ENCODE results near the gene PODXL. TPM values are rescaled to one million over a fixed set of nuclear protein-coding genes. Genes with fewer than 3 reads are reported as not detected.

Gene PODXL
- polyA plus RNA-seq, 1 donor from 2014 or later: 4.5 TPM

GRCh38 chr7:131497454-131497853 lies 59.0 kb downstream of the PODXL start (continued):
- TF ChIP-seq TAF1 (IDR thresholded peaks at IDR 0.05; ENCODE audit: low read depth) (no peak), POLR2AphosphoS5 (IDR thresholded peaks at IDR 0.05) (no peak)

DNA sequence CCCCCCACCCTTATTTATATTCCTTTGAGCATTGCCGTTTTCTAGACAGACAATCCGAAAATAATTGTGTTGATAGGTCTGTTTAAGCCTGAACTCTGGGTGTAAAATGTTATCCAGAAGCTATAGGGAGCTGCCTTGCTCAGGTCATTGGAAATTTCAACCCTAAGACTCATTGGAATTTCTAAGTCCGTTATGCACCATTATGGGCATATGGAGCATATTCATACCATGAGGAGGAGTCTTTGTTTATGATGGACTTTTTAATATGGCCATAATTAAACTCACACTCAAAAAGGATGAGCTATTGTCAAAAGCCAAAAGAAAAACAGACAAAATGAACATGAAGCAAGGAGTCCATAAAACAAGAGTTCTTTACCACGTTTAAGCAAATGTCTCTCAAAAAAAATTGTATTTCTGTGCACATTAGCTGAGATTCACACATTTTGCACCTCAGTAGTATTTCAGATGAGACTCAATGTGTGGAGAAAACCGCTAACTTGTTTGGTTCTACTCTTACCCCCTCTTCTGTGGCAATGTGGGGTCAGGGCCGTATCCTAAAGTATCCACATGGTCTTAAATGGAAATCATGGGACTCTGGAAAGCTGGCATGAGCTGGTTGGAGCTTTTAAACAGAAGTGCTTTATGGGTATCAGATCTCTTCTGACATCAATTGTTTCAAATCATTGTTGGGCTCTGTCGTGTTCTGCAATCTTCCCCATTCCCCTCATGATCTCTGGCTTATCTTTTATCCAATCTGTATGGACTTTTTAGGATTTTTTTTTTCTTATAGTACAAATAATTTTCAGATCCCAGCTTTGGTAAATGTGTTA lies 60.5 kb downstream of the PODXL start:
- no peaks in the 10 kb centered on the region for H3K9me3 ChIP-seq (ENCODE audit: low read length)
- H3K79me2 ChIP-seq (replicated peaks; ENCODE audit: insufficient read depth, low read length): no peaks in the 10 kb centered on the region
- H3K9me2 ChIP-seq (ENCODE audit: insufficient read depth, low read length): no peaks in the 10 kb centered on the region
- H3F3A ChIP-seq (ENCODE audit: insufficient read depth, low read length, poor library complexity, severe bottlenecking): no peaks in the 10 kb centered on the region
- H3K27ac ChIP-seq (ENCODE audit: low read length): no peak overlapping the region
- H3K4me3 ChIP-seq (ENCODE audit: low read length): no peak overlapping the region
- no peaks in the 10 kb centered on the region for H4K20me1 ChIP-seq (ENCODE audit: insufficient read depth)
- H3K9ac ChIP-seq (ENCODE audit: low read length): no peak overlapping the region
- H3K36me3 ChIP-seq (ENCODE audit: insufficient read depth, low read length): no peaks in the 10 kb centered on the region
- H2AFZ ChIP-seq (ENCODE audit: low read depth, low read length): no peak overlapping the region
- no peaks in the 10 kb centered on the region for H3K27me3 ChIP-seq (ENCODE audit: insufficient read depth, low read depth, low read length)
- TF ChIP-seq SMC3 (conservative IDR thresholded peaks at IDR 0.05; ENCODE audit: poor library complexity): no peak
- TF ChIP-seq CTCF (IDR thresholded peaks at IDR 0.05; ENCODE audit: poor library complexity, severe bottlenecking): no peak
- TF ChIP-seq RAD21 (conservative IDR thresholded peaks at IDR 0.05): no peak
- TF ChIP-seq EZH2 (IDR thresholded peaks at IDR 0.05; ENCODE audit: borderline replicate concordance, insufficient read depth, low read length, poor library complexity, severe bottlenecking): no peak
- no peak for TF ChIP-seq POLR2AphosphoS5 (IDR thresholded peaks at IDR 0.05)
- TF ChIP-seq REST (IDR thresholded peaks at IDR 0.05; ENCODE audit: borderline replicate concordance): no peak
- no peak for TF ChIP-seq TAF1 (IDR thresholded peaks at IDR 0.05; ENCODE audit: low read depth)
- no peak for TF ChIP-seq EP300 (conservative IDR thresholded peaks at IDR 0.05; ENCODE audit: poor library complexity, severe bottlenecking)
- TF ChIP-seq MXI1 (conservative IDR thresholded peaks at IDR 0.05; ENCODE audit: poor library complexity, severe bottlenecking): no peak
- no peak overlapping the region for H3K4me2 ChIP-seq (ENCODE audit: low read length)

GRCh38 chr7:131494182-131494581 lies 62.2 kb downstream of the PODXL start:
- TF ChIP-seq RAD21 (conservative IDR thresholded peaks at IDR 0.05): no peak
- TF ChIP-seq SMC3 (conservative IDR thresholded peaks at IDR 0.05; ENCODE audit: poor library complexity): no peak
- TF ChIP-seq EP300 (conservative IDR thresholded peaks at IDR 0.05; ENCODE audit: poor library complexity, severe bottlenecking): no peak
- no peak for TF ChIP-seq EZH2 (IDR thresholded peaks at IDR 0.05; ENCODE audit: borderline replicate concordance, insufficient read depth, low read length, poor library complexity, severe bottlenecking)
- no peak for TF ChIP-seq CTCF (IDR thresholded peaks at IDR 0.05; ENCODE audit: poor library complexity, severe bottlenecking)
- TF ChIP-seq MXI1 (conservative IDR thresholded peaks at IDR 0.05; ENCODE audit: poor library complexity, severe bottlenecking): no peak
- no peak for TF ChIP-seq REST (IDR thresholded peaks at IDR 0.05; ENCODE audit: borderline replicate concordance)
- TF ChIP-seq POLR2AphosphoS5 (IDR thresholded peaks at IDR 0.05): no peak
- no peak for TF ChIP-seq TAF1 (IDR thresholded peaks at IDR 0.05; ENCODE audit: low read depth)
- Histone ChIP-seq H3K36me3 (ENCODE audit: insufficient read depth, low read length) (no peaks in the 10 kb centered on the region), H3K27me3 (ENCODE audit: insufficient read depth, low read depth, low read length) (no peaks in the 10 kb centered on the region), H3K27ac (ENCODE audit: low read length) (no peak overlapping the region), H3K4me2 (ENCODE audit: low read length) (no peak overlapping the region), H3K9me3 (ENCODE audit: low read length) (no peaks in the 10 kb centered on the region), H3K9ac (ENCODE audit: low read length) (no peak overlapping the region), H3F3A (ENCODE audit: insufficient read depth, low read length, poor library complexity, severe bottlenecking) (no peaks in the 10 kb centered on the region), H3K4me3 (ENCODE audit: low read length) (no peak overlapping the region), H3K9me2 (ENCODE audit: insufficient read depth, low read length) (no peaks in the 10 kb centered on the region), H2AFZ (ENCODE audit: low read depth, low read length) (no peak overlapping the region), H4K20me1 (ENCODE audit: insufficient read depth) (no peaks in the 10 kb centered on the region), H3K79me2 (replicated peaks; ENCODE audit: insufficient read depth, low read length) (no peaks in the 10 kb centered on the region)

All from neural cell (in vitro differentiated cells).